H1 (cell line): ENCODE data around the gene CHI3L2. TPM values are rescaled to one million over a fixed set of nuclear protein-coding genes. Genes with fewer than 3 reads are reported as not detected.

Experiments
- ATF2 ChIP-seq: IDR thresholded peaks from 2 replicates; pipeline ENCODE4 v1.6.1; 2012; ENCODE audit warnings: low read length, inconsistent platforms
- BRCA1 ChIP-seq: IDR thresholded peaks from 2 replicates; pipeline ENCODE4 v1.6.1; 2012; ENCODE audit warnings: low read depth, low read length, improper control_type of control experiment
- GABPA ChIP-seq: IDR thresholded peaks from 2 replicates; pipeline ENCODE4 v1.6.1; 2011; ENCODE audit warnings: mild to moderate bottlenecking, low read length, moderate library complexity, borderline replicate concordance; ENCODE audit not compliant: insufficient read depth
- GTF2F1 ChIP-seq: IDR thresholded peaks from 2 replicates; pipeline ENCODE4 v1.6.1; 2012; ENCODE audit warnings: low read depth, low read length, improper control_type of control experiment, borderline replicate concordance
- JUN ChIP-seq: IDR thresholded peaks from 2 replicates; pipeline ENCODE4 v1.6.1; 2011; ENCODE audit warnings: low read depth, mild to moderate bottlenecking, improper control_type of control experiment, low read length
- NRF1 ChIP-seq: IDR thresholded peaks from 2 replicates; pipeline ENCODE4 v1.6.1; 2011; ENCODE audit warnings: mild to moderate bottlenecking, low read depth, low read length, improper control_type of control experiment
- SIRT6 ChIP-seq: IDR thresholded peaks from one replicate; pipeline ENCODE4 v1.7.1; 2012; ENCODE audit warnings: low read length, inconsistent platforms
- SP1 ChIP-seq: IDR thresholded peaks from 2 replicates; pipeline ENCODE4 v1.6.1; 2011; ENCODE audit warnings: low read depth, low read length
- polyA plus RNA-seq, 7 experiments: library from polyadenylated mRNA; depleted of rRNA in 3 of 7; stranded (reverse) in 5 of 7; unstranded in 2 of 7; fragments of >200 nt in 5 of 7; fragments of 200-250 nt in 2 of 7; gene quantifications; 1 replicate in 5 of 7; 2 replicates in 1 of 7; 4 replicates in 1 of 7; pipeline versions ENCODE4 v1.2.1 to v1.2.3, GENCODE V29; 2011 to 2013; ENCODE audit warnings: missing spikeins in 2 of 7, mixed read lengths in 2 of 7
- total RNA-seq: library from RNA; stranded (reverse); fragmentation: NEBNext Ultra II Directional; extraction: Animal tissue kit (Norgen Biotek cat#: 25700); gene quantifications from 2 replicates; pipeline ENCODE4 v1.2.1, GENCODE V29; 2021

The CHI3L2 gene
- total and polyA plus RNA-seq, 2 of the 8 experiments (the other 6 are each of a cell fraction or from before 2014, with no cell fraction given): not detected

GRCh38 chr1:111219557-111220286 is 7.8 kb upstream of the CHI3L2 start (continued):
- no peak for TF ChIP-seq GABPA
- TF ChIP-seq SP1: no peak
- no peak for TF ChIP-seq JUN
- no peak for TF ChIP-seq GTF2F1
- no peak for TF ChIP-seq SIRT6
- TF ChIP-seq ATF2: no peak
- TF ChIP-seq BRCA1: no peak
- no peak for TF ChIP-seq NRF1
